Glomerular visceral epithelial cell (primary cell): ENCODE measurements around the gene NACC1.

Source experiments
- DNase-seq: peaks from one replicate; pipeline ENCODE4 v3.0.0-alpha.2; 2016; ENCODE audit errors: extremely low spot score

NACC1 gene

GRCh38 chr19:13100031-13100588 is 18.0 kb upstream of the NACC1 start:
- DNase-seq = no peak

GRCh38 chr19:13100841-13101589 is 17.0 kb upstream of the NACC1 start:
- DNase-seq = no peak

GRCh38 chr19:13101590-13102415 is 16.3 kb upstream of the NACC1 start:
- no peak for DNase-seq

GRCh38 chr19:13102416-13102665 is 15.7 kb upstream of the NACC1 start:
- no peak for DNase-seq

- DNase-seq = no peak
Observed at GRCh38 chr19:13102666-13103580, 15.1 kb upstream of the NACC1 start, which contains the start of gene LYL1. Gene LYL1 (minus strand): TSS chr19:13102858. CDS start chr19:13101171, 1,687 bp downstream.

- no peak for DNase-seq
Observed at GRCh38 chr19:13103581-13104359, 14.3 kb upstream of the NACC1 start.

GRCh38 chr19:13104360-13104847 is 13.7 kb upstream of the NACC1 start:
- DNase-seq = no peak

GRCh38 chr19:13104848-13105711 is 13.0 kb upstream of the NACC1 start:
- no peak for DNase-seq

GRCh38 chr19:13109361-13110098 is 8.5 kb upstream of the NACC1 start:
- DNase-seq = no peak

- no peak for DNase-seq
Observed at GRCh38 chr19:13110099-13110610, 7.9 kb upstream of the NACC1 start.

GRCh38 chr19:13112555-13112954 is 5.5 kb upstream of the NACC1 start:
- DNase-seq = no peak

- DNase-seq = no peak
Observed at GRCh38 chr19:13115936-13116281, 2.2 kb upstream of the NACC1 start.

GRCh38 chr19:13116282-13117175 is 1.5 kb upstream of the NACC1 start, which contains the start of gene TRMT1:
Gene TRMT1 (minus strand): TSS chr19:13116740. CDS start chr19:13116399, 341 bp downstream.
- DNase-seq = peak; percentile 90

GRCh38 chr19:13117176-13117771 is 790 bp upstream of the NACC1 start:
- no peak for DNase-seq

- peak; percentile 69 for DNase-seq
Observed at GRCh38 chr19:13118424-13119193, 545 bp downstream of the NACC1 start.

- DNase-seq = no peak
Observed at GRCh38 chr19:13119627-13120026, 1.6 kb downstream of the NACC1 start.

GRCh38 chr19:13120031-13120430 is 2.0 kb downstream of the NACC1 start:
- DNase-seq = no peak
